ENCODE results near the gene STX16.

STX16 gene

DNA sequence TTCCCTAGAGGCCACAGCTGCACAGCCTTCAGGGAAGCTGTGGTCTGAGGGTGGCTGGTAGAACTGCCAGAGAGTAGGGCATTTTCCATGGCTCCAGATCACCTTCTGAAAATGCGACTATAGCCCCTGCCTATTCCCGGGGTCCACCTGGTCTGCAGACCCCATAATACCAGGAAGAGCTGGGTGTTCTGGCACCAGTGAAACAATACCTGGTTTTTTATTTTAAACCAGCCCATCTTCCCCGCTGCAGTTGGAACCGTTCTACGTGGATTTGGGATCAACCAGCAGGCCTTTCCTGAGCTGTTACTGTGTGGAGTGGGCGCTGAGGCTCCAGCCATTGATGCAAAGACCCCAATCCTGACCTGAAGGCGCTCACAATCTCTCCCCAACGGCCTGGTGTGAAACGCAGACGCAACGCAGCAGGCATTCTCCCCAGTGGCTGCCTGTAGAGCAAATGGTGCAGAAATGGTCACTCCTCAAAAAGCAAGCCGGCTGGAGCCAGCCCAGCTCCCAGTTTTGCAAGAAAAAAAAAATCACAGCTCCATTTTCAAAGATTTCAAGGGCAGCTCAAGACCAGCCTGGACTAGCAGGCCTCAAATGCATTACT is 52.8 kb downstream of the STX16 start:
- no peak overlapping the region for H3K27ac ChIP-seq
- no peak overlapping the region for H3K4me3 ChIP-seq

DNA sequence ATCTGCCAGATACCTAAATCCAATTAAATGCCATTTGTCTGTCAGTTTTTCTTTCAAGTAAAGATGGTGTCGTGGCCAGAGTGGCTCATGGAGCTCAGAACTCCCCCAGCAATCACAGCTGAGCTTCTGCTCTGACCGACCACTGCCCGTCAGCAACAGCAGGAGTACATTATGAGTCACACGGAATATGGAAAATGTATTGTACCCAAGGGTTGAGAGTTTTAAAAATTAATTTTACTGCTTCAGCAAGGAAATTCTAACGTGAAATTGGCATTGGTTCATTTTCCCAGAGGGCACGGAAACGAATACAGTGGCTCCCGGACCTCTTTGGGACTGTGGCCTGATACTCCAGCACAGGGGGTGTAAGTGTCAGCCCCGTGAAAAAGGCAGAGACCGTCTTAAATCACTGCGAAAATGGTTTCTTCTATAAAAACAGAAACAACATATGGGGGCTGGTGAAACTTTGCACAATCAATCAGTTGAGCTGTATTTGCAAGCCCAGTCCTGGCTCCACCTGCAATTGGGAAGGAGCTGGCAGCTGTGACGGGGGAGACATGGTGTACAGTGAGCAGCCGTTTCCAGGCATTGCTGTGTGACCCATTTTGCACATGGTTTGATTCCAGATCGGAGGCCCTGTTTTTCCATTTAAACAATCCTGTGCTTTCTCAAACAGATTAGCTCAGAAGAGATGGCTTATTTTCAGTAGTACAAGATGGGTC is 54.3 kb downstream of the STX16 start:
- H3K4me3 ChIP-seq: no peak overlapping the region
- H3K27ac ChIP-seq: no peak overlapping the region

GRCh38 chr20:58706150-58706892 is 55.2 kb downstream of the STX16 start:
- no peak overlapping the region for H3K4me3 ChIP-seq
- no peak overlapping the region for H3K27ac ChIP-seq

- Histone ChIP-seq H3K4me3 (no peak overlapping the region), H3K27ac (no peak overlapping the region)
Observed at GRCh38 chr20:58706975-58707681, 56.0 kb downstream of the STX16 start.

DNA sequence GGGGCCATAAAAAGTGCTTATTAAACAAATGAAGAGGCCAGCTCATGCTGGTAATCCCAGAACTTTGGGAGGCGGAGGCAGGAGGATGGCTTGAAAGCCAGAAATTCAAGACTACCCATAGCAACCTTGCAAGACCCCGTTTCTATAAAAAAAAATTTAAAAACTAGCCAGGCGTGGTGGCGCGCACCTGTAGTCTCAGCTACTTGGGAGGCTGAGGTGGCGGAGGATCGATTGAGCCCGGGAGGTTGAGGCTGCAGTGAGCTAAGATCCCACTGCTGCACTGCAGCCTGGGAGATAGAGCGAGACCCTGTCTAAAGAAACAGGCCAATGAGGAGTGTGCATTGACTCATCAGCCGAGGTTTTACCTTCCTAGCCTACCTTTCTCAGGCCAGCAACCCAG is 56.7 kb downstream of the STX16 start:
- Histone ChIP-seq H3K4me3 (no peak overlapping the region), H3K27ac (no peak overlapping the region)

DNA sequence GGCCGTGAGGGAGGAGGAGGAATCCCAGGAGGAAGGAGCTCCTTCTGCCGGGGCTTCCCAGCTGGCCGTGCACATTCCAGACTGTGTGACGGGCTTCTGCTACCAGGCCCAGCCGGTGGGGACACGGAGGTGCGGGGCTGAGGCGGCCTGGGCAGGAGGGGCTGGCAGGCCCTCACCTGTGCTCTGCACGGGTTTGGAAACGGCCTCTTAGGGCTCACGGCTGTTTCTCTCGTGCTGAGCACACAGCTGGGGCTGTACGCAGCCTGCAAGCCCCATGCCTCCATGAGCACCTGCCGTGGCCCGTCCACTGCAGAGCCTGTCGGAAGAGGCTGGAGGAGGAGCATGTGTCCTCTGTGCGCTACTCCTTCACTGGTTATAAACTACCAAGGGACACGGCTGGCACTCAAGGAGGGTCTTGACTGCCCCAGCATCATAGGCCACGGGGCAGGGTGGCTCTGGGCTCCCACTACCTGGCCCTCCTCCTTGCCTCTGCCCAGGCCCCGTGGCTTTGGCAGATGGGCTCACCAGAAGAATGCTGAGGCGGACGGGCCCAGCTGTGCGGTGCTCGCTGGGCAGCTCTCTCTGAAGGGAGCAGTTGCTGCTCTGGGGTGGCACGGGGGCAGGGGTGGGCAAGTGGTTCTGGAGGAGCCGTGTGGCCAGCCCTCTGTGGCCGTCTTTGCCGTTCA is 57.3 kb downstream of the STX16 start:
- Histone ChIP-seq H3K27ac (no peak overlapping the region), H3K4me3 (no peak overlapping the region)

DNA sequence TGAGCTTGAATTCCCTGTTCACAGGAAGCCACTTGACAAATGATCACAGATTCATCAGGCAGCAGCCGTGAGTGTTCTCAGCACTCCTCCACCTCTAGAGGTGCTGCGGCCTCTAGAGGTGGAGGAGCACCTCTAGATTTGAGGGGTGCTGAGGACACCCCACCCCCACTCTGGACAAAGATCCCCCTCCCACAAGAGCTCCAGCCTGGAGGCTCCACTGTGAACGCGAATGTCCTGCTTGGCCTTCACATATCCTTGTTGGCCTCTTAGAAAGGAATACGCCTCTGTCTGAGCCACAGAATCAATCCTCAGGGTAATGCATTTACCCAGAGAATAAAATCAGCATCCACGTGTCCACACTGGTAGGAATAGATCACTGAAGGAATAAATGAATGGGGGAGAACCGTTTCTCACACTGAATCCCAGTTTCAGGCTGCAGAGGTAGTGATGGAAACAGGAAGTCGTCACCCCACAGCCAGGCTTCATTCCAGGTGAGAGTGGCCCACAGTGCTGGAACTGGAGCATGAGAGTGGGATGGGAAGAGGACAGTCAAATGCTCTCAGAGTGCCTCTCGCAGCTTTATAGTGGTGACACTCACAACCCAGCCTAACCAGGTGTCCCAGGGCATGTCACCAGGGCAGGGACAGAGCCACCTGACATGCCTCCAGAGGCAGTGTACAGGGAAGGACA is 58.1 kb downstream of the STX16 start:
- H3K4me3 ChIP-seq: no peak overlapping the region
- no peak overlapping the region for H3K27ac ChIP-seq

DNA sequence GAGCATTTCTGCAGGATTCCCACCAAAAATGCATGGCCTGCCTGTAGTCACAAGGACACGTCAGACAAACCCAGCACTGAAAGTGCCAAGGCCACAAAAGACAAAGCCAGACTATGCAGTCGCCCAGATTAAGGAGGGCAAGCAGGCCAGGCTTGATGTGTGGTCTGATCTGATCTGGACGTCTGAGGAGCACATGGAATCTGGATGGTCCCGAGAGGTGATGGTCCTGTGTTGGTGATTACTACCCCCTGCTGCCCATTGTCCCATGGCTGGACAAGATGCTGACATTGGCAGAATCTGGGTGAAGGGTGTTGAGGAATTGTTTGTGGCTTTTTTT is 58.6 kb downstream of the STX16 start:
- no peak overlapping the region for H3K27ac ChIP-seq
- H3K4me3 ChIP-seq: no peak overlapping the region

GRCh38 chr20:58710481-58711265 is 59.6 kb downstream of the STX16 start:
- Histone ChIP-seq H3K27ac (no peak overlapping the region), H3K4me3 (no peak overlapping the region)

GRCh38 chr20:58711266-58712051 is 60.4 kb downstream of the STX16 start:
- no peak overlapping the region for H3K27ac ChIP-seq

GRCh38 chr20:58712151-58712791 is 61.2 kb downstream of the STX16 start:
- no peak overlapping the region for H3K27ac ChIP-seq
- no peak overlapping the region for H3K4me3 ChIP-seq

More at GRCh38 chr20:58711266-58712051, 60.4 kb downstream of the STX16 start:
- no peak overlapping the region for H3K4me3 ChIP-seq

DNA sequence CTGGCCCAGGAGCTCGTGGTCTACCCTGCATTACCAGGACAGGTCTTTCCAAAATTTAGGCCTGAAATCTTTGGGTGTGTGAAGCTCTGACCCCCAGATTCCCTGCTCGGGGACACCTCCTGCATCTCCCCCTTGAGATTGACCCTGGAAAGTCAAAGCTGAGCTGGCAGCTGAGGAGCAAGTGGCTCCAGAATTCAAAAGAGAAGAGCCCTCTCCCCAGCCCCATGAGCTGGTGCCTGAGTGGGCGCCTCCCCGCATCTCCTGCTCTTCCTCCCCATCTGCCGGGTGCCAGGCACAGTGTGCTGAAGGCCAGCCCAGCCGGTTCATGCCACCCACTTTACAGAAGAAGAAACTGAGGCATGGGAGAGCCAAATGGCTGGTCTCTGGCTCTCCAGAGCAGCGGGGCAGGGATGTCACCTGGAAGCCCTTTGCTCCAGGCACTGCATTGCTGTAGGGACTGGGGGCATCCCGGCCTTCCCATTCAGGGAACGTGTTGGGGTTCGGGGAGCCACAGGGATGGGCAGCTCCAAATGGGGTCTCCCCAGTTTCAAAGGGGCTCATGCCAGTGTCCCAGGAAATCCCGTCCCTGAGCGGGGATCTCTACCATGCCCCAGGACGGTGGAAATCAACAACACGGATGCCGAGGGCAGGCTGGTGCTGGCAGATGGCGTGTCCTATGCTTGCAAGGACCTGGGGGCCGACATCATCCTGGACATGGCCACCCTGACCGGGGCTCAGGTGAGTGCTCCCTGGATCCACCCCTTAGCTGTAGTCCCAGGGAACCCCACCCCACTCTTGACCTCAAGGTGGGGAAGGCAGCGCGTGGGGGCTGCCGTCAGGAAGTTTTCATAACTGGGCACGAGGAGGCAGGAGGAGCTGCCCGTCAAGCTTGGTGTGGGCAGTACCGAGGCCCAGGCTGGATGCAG is 62.0 kb downstream of the STX16 start:
- Histone ChIP-seq H3K27ac (no peak overlapping the region), H3K4me3 (no peak overlapping the region)

- Histone ChIP-seq H3K27ac (no peak overlapping the region), H3K4me3 (no peak overlapping the region)
Observed at GRCh38 chr20:58713801-58714339, 62.8 kb downstream of the STX16 start.

DNA sequence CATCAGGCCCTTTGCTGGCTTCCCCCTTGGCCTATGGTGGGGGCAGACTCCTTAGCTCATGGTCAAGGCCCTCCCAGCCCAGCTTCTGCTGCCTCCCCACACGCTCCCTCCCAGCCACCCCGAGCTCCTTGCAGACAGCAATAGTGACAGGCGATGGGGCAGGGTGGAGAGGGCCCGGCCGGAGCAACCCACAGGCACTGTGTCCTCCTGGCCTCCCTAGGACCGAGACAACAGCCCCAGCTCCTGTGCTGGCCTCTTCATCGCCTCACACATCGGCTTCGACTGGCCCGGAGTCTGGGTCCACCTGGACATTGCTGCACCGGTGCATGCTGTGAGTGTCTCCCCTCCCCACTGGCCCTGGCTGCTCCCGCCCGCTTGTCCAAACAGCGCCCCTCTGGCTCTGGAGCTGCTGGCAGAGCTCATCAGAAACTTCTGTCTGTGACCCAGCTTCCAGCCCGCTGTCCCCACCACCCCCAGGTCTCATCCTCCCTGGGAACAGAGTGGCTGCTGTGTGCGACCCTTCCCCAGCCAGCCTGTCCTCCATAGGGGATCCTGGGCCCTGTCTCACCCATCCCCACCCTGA is 63.3 kb downstream of the STX16 start:
- no peak overlapping the region for H3K27ac ChIP-seq
- H3K4me3 ChIP-seq: no peak overlapping the region

GRCh38 chr20:58714923-58715351 is 63.9 kb downstream of the STX16 start:
- Histone ChIP-seq H3K27ac (no peak overlapping the region), H3K4me3 (no peak overlapping the region)

DNA sequence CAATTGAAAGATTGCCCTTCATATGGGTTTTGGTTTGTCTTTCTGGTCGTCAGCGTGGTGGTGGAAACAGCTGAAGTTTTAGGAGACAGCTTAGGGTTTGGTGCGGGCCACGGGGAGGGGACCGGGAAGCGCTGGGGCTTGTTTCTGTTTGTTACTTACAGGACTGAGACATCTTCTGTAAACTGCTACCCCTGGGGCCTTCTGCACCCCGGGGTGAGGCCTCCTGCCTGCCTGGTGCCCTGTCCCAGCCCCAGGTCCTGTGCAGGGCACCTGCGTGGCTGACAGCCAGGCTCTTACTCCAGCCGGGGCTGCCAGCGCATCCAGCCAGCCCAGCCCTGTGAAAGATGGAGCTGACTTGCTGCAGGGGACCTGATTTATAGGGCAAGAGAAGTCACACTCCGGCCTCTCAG is 64.3 kb downstream of the STX16 start:
- H3K27ac ChIP-seq: no peak overlapping the region
- H3K4me3 ChIP-seq: no peak overlapping the region

Measured in skin epidermis (tissue), 12 donors.